Central memory CD4-positive, alpha-beta T cell (primary cell): Measurements from ENCODE around the gene PEF1.

Experiments used
- DNase-seq: peaks from one replicate; pipeline ENCODE4 v3.0.0; 2022
- total RNA-seq, 3 experiments: gene quantifications; one replicate each; lab custom pipeline; 2026; lab: John Stamatoyannopoulos, UW

Gene PEF1
- 39.2 to 63.7 (median 41.2) reads per million in 3 experiments for total RNA-seq

- DNase-seq = peak; percentile 99
These were observed at the start of gene PEF1 for GRCh38 chr1:31644560-31645273. Gene PEF1, minus strand, starts transcription at chr1:31644876. Its CDS starts 12 bp downstream, at chr1:31644864.

GRCh38 chr1:31693231-31693630 is 48.6 kb upstream of the PEF1 start:
- no peak for DNase-seq

GRCh38 chr1:31691951-31692350 is 47.3 kb upstream of the PEF1 start:
- DNase-seq = no peak

- DNase-seq = no peak
These were observed 46.8 kb upstream of the PEF1 start for GRCh38 chr1:31691446-31691845.

- no peak for DNase-seq
These were observed 46.2 kb upstream of the PEF1 start for GRCh38 chr1:31690921-31691320.

GRCh38 chr1:31689854-31690253 is 45.2 kb upstream of the PEF1 start:
- DNase-seq = no peak

- DNase-seq = no peak
These were observed 44.7 kb upstream of the PEF1 start for GRCh38 chr1:31689379-31689778.

GRCh38 chr1:31688233-31688918 is 43.7 kb upstream of the PEF1 start:
- no peak for DNase-seq

- DNase-seq = no peak
These were observed 42.9 kb upstream of the PEF1 start for GRCh38 chr1:31687601-31688000.

- DNase-seq = no peak
These were observed 41.1 kb upstream of the PEF1 start for GRCh38 chr1:31685795-31686194.

GRCh38 chr1:31683997-31684396 is 39.3 kb upstream of the PEF1 start:
- no peak for DNase-seq

GRCh38 chr1:31681415-31681814 is 36.7 kb upstream of the PEF1 start:
- no peak for DNase-seq

- no peak for DNase-seq
These were observed 35.1 kb upstream of the PEF1 start for GRCh38 chr1:31679676-31680230.

GRCh38 chr1:31679091-31679490 is 34.4 kb upstream of the PEF1 start:
- DNase-seq = no peak

- DNase-seq = no peak
These were observed 34.0 kb upstream of the PEF1 start for GRCh38 chr1:31678681-31679080.

GRCh38 chr1:31677949-31678348 is 33.3 kb upstream of the PEF1 start:
- DNase-seq = no peak

- DNase-seq = no peak
These were observed 32.7 kb upstream of the PEF1 start for GRCh38 chr1:31677401-31677800.

- DNase-seq = no peak
These were observed 31.1 kb upstream of the PEF1 start for GRCh38 chr1:31675756-31676155.

GRCh38 chr1:31675161-31675560 is 30.5 kb upstream of the PEF1 start:
- no peak for DNase-seq

- no peak for DNase-seq
These were observed 29.9 kb upstream of the PEF1 start for GRCh38 chr1:31674626-31675025.

- no peak for DNase-seq
These were observed 28.8 kb upstream of the PEF1 start for GRCh38 chr1:31673433-31673832.

- no peak for DNase-seq
These were observed 28.3 kb upstream of the PEF1 start for GRCh38 chr1:31672986-31673385.

- no peak for DNase-seq
These were observed 27.0 kb upstream of the PEF1 start for GRCh38 chr1:31671561-31672201.

GRCh38 chr1:31671147-31671546 is 26.5 kb upstream of the PEF1 start:
- no peak for DNase-seq
